Esophagus muscularis mucosa (tissue), 4 donors: Measurements from ENCODE around the gene ST6GAL1.

Experiments used
- EP300 ChIP-seq: sonication (generic); formaldehyde crosslinking; IDR thresholded peaks from one replicate; pipeline ENCODE4 v1.6.1; 2017; ENCODE audit warnings: antibody characterized with exemption
- POLR2A ChIP-seq: fragments of 450-650 bp; IDR thresholded peaks from one replicate; pipeline ENCODE4 v1.6.1; 2017; ENCODE audit warnings: antibody characterized with exemption, moderate library complexity, mild to moderate bottlenecking, low read depth
- POLR2AphosphoS5 ChIP-seq, 2 donors: sonication (generic); formaldehyde crosslinking; IDR thresholded peaks; one replicate each; pipeline ENCODE4 v1.6.1; 2017; ENCODE audit warnings: antibody characterized with exemption in 2 of 2
- TF ChIP-seq, protein P1 (sequence below), 3 experiments: fragments of 200-600 bp in 2 of 3; fragments of 450-650 bp in 1 of 3; sonication (generic) in 2 of 3; IDR thresholded peaks; one replicate each; pipeline ENCODE4 v1.5.1; 2017 to 2019; ENCODE audit warnings: antibody characterized with exemption in 3 of 3, mild to moderate bottlenecking in 2 of 3, moderate library complexity in 1 of 3

DNA sequence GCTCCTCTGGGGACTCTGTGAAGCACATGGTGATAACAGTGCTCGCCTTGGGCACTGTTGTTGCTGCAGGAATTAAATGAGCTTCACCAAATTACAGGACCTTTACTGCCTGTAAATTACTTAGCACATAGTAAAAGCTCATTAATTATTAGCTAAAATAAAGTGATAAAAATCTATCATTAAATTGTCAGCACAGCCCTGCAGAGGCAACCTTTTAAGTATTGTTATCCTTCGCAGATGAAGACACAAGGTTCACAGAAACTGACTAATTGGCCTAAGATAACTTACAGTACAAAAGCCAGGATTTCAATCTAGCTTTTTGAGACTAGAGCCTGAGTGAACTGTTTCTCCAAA lies 96.0 kb downstream of the ST6GAL1 start:
- TF ChIP-seq EP300 (no peak), POLR2A (no peak), POLR2AphosphoS5 (IDR thresholded peaks at IDR 0.05) (no peak)
- TF ChIP-seq, protein P1, sequence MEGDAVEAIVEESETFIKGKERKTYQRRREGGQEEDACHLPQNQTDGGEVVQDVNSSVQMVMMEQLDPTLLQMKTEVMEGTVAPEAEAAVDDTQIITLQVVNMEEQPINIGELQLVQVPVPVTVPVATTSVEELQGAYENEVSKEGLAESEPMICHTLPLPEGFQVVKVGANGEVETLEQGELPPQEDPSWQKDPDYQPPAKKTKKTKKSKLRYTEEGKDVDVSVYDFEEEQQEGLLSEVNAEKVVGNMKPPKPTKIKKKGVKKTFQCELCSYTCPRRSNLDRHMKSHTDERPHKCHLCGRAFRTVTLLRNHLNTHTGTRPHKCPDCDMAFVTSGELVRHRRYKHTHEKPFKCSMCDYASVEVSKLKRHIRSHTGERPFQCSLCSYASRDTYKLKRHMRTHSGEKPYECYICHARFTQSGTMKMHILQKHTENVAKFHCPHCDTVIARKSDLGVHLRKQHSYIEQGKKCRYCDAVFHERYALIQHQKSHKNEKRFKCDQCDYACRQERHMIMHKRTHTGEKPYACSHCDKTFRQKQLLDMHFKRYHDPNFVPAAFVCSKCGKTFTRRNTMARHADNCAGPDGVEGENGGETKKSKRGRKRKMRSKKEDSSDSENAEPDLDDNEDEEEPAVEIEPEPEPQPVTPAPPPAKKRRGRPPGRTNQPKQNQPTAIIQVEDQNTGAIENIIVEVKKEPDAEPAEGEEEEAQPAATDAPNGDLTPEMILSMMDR (IDR thresholded peaks at IDR 0.05): no peak
